ENCODE data around the gene HMGN4. TPM values are rescaled to one million over a fixed set of nuclear protein-coding genes. Genes with fewer than 3 reads are reported as not detected.

The HMGN4 gene
- total RNA-seq, 1 experiment from 2014 or later: 73.8 TPM

DNA sequence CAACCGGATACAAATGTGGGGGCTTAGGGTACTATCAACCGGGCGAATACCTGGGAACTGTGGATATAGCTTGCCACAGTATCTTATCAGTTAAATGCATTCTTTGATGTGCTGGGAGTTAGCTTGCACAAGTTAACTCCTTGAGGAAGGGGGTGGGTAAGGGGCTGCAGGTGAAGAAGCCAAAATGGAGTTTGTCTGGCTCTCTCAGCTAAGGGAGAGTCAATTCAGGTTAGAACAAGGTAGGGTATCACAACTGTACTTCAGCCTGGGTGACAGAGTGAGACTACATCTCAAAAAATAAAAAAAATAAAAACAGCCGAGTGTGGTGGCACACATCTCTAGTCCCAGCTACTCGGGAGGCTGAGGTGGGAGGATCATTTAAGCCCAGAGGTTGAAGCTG, 46.6 kb upstream of the HMGN4 start:
- no peak for TF ChIP-seq POLR2A (IDR thresholded peaks at IDR 0.05; ENCODE audit: borderline replicate concordance, extremely low read depth, insufficient read depth, insufficient read length)
- TF ChIP-seq TCF7L2 (IDR thresholded peaks at IDR 0.05; ENCODE audit: borderline replicate concordance, extremely low read depth, insufficient read depth, insufficient read length): no peak
- TF ChIP-seq, protein P1, sequence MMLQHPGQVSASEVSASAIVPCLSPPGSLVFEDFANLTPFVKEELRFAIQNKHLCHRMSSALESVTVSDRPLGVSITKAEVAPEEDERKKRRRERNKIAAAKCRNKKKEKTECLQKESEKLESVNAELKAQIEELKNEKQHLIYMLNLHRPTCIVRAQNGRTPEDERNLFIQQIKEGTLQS (IDR thresholded peaks at IDR 0.05): no peak
- TF ChIP-seq SRF (IDR thresholded peaks at IDR 0.05; ENCODE audit: low read depth): no peak
- TF ChIP-seq, protein P2, sequence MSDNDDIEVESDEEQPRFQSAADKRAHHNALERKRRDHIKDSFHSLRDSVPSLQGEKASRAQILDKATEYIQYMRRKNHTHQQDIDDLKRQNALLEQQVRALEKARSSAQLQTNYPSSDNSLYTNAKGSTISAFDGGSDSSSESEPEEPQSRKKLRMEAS (IDR thresholded peaks at IDR 0.05): no peak
- TF ChIP-seq, protein P3, sequence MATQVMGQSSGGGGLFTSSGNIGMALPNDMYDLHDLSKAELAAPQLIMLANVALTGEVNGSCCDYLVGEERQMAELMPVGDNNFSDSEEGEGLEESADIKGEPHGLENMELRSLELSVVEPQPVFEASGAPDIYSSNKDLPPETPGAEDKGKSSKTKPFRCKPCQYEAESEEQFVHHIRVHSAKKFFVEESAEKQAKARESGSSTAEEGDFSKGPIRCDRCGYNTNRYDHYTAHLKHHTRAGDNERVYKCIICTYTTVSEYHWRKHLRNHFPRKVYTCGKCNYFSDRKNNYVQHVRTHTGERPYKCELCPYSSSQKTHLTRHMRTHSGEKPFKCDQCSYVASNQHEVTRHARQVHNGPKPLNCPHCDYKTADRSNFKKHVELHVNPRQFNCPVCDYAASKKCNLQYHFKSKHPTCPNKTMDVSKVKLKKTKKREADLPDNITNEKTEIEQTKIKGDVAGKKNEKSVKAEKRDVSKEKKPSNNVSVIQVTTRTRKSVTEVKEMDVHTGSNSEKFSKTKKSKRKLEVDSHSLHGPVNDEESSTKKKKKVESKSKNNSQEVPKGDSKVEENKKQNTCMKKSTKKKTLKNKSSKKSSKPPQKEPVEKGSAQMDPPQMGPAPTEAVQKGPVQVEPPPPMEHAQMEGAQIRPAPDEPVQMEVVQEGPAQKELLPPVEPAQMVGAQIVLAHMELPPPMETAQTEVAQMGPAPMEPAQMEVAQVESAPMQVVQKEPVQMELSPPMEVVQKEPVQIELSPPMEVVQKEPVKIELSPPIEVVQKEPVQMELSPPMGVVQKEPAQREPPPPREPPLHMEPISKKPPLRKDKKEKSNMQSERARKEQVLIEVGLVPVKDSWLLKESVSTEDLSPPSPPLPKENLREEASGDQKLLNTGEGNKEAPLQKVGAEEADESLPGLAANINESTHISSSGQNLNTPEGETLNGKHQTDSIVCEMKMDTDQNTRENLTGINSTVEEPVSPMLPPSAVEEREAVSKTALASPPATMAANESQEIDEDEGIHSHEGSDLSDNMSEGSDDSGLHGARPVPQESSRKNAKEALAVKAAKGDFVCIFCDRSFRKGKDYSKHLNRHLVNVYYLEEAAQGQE (IDR thresholded peaks at IDR 0.05; ENCODE audit: low read depth): no peak
- TF ChIP-seq CEBPB (IDR thresholded peaks at IDR 0.05; ENCODE audit: low read depth): no peak
- no peak for TF ChIP-seq RAD21 (IDR thresholded peaks at IDR 0.05; ENCODE audit: low read depth)
- TF ChIP-seq EZH2phosphoT487 (IDR thresholded peaks at IDR 0.05; ENCODE audit: borderline replicate concordance): no peak
- TF ChIP-seq ZNF274 (IDR thresholded peaks at IDR 0.05; ENCODE audit: low read depth, low read length): no peak
- TF ChIP-seq POLR2AphosphoS5 (IDR thresholded peaks at IDR 0.05; ENCODE audit: low read depth, low read length): no peak
- no peak for TF ChIP-seq FOSL1 (IDR thresholded peaks at IDR 0.05; ENCODE audit: low read depth)
- TF ChIP-seq ZFX (IDR thresholded peaks at IDR 0.05): no peak
- TF ChIP-seq YY1 (IDR thresholded peaks at IDR 0.05; ENCODE audit: extremely low read depth, insufficient replicate concordance, low read depth, low read length): no peak
- TF ChIP-seq, protein P4, sequence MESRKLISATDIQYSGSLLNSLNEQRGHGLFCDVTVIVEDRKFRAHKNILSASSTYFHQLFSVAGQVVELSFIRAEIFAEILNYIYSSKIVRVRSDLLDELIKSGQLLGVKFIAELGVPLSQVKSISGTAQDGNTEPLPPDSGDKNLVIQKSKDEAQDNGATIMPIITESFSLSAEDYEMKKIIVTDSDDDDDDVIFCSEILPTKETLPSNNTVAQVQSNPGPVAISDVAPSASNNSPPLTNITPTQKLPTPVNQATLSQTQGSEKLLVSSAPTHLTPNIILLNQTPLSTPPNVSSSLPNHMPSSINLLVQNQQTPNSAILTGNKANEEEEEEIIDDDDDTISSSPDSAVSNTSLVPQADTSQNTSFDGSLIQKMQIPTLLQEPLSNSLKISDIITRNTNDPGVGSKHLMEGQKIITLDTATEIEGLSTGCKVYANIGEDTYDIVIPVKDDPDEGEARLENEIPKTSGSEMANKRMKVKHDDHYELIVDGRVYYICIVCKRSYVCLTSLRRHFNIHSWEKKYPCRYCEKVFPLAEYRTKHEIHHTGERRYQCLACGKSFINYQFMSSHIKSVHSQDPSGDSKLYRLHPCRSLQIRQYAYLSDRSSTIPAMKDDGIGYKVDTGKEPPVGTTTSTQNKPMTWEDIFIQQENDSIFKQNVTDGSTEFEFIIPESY (IDR thresholded peaks at IDR 0.05; ENCODE audit: extremely low read depth, insufficient replicate concordance, low read length): no peak
- TF ChIP-seq SP1 (IDR thresholded peaks at IDR 0.05; ENCODE audit: low read depth): no peak
- H3K27ac ChIP-seq (ENCODE audit: low read depth, low read length): no peak overlapping the region
- ChIA-PET CTCF (no interaction called here), POLR2A (no interaction called here), RAD21 (ENCODE audit: low non-redundant PET in 1 of 2, low total read pairs in 2 of 2, uncharacterized antibody in 2 of 2, unreplicated experiment in 2 of 2) (no interaction called here)
- no peaks in the 10 kb centered on the region for H3K27me3 ChIP-seq (ENCODE audit: insufficient read depth, low read length)
- H2AFZ ChIP-seq (ENCODE audit: low read depth, low read length, poor library complexity, severe bottlenecking): no peak overlapping the region
- no peak overlapping the region for H3K4me3 ChIP-seq (replicated peaks in 1 of 2; ENCODE audit: low read depth in 1 of 2, low read length in 2 of 2)
- ATAC-seq (no peak), DNase-seq (ENCODE audit: low read depth, low spot score) (no peak)
- no peak overlapping the region for H3K4me2 ChIP-seq (ENCODE audit: low read length)
- BruUV-seq (replicated peaks): no TSS peak
- H3K79me2 ChIP-seq (ENCODE audit: insufficient read depth, low read length): no peaks in the 10 kb centered on the region
- no peak overlapping the region for H3K9ac ChIP-seq (ENCODE audit: low read length)
- no peaks in the 10 kb centered on the region for H3K36me3 ChIP-seq (ENCODE audit: control insufficient read depth in 1 of 2, insufficient read depth in 2 of 2, low read length in 2 of 2)
- no peaks in the 10 kb centered on the region for H3K9me3 ChIP-seq (ENCODE audit: control insufficient read depth in 1 of 2, insufficient read depth in 1 of 2, low read depth in 1 of 2, low read length in 2 of 2)
- H3K4me1 ChIP-seq (ENCODE audit: control insufficient read depth in 1 of 2, insufficient read depth in 2 of 2, low read length in 2 of 2): no peaks in the 10 kb centered on the region
- intact Hi-C loops (cut with micrococcal nuclease): no loop called here
- H4K20me1 ChIP-seq (ENCODE audit: insufficient read depth): no peaks in the 10 kb centered on the region
- H3K9me2 ChIP-seq (ENCODE audit: insufficient read depth): no peaks in the 10 kb centered on the region

All from HCT116 (cell line).